ENCODE data around the gene CX3CL1.
"Not testable (repeated sequence)": the region's sequence is repeated elsewhere in the genome, so short reads cannot be mapped to it uniquely, and the experiment has no call there.

CX3CL1 gene

GRCh38 chr16:57374067-57374534 lies 1.8 kb downstream of the CX3CL1 start:
- in situ Hi-C loops (cut with MboI; ENCODE audit: low sequenced_read_pairs, unreplicated experiment) = no loop called here
- TF ChIP-seq, protein P1, sequence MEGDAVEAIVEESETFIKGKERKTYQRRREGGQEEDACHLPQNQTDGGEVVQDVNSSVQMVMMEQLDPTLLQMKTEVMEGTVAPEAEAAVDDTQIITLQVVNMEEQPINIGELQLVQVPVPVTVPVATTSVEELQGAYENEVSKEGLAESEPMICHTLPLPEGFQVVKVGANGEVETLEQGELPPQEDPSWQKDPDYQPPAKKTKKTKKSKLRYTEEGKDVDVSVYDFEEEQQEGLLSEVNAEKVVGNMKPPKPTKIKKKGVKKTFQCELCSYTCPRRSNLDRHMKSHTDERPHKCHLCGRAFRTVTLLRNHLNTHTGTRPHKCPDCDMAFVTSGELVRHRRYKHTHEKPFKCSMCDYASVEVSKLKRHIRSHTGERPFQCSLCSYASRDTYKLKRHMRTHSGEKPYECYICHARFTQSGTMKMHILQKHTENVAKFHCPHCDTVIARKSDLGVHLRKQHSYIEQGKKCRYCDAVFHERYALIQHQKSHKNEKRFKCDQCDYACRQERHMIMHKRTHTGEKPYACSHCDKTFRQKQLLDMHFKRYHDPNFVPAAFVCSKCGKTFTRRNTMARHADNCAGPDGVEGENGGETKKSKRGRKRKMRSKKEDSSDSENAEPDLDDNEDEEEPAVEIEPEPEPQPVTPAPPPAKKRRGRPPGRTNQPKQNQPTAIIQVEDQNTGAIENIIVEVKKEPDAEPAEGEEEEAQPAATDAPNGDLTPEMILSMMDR (IDR thresholded peaks at IDR 0.05; ENCODE audit: borderline replicate concordance, control extremely low read depth, extremely low read depth, insufficient read depth, missing control alignments) = no peak
- no peak for DNase-seq (ENCODE audit: low spot score)

GRCh38 chr16:57374925-57375465 lies 2.7 kb downstream of the CX3CL1 start:
- DNase-seq (ENCODE audit: low spot score); in situ Hi-C loops (cut with MboI; ENCODE audit: low sequenced_read_pairs, unreplicated experiment): not testable (repeated sequence)

- no peak for DNase-seq (ENCODE audit: low spot score)
- TF ChIP-seq, protein P1 (IDR thresholded peaks at IDR 0.05; ENCODE audit: borderline replicate concordance, control extremely low read depth, extremely low read depth, insufficient read depth, missing control alignments) = no peak
- in situ Hi-C loops (cut with MboI; ENCODE audit: low sequenced_read_pairs, unreplicated experiment) = no loop called here
Measured at GRCh38 chr16:57376313-57376818, 4.1 kb downstream of the CX3CL1 start.

- in situ Hi-C loops (cut with MboI; ENCODE audit: low sequenced_read_pairs, unreplicated experiment) = no loop called here
- TF ChIP-seq, protein P1 (IDR thresholded peaks at IDR 0.05; ENCODE audit: borderline replicate concordance, control extremely low read depth, extremely low read depth, insufficient read depth, missing control alignments) = no peak
- DNase-seq (ENCODE audit: low spot score) = peak; percentile 85
Measured at GRCh38 chr16:57377080-57377841, 5.0 kb downstream of the CX3CL1 start.

DNA sequence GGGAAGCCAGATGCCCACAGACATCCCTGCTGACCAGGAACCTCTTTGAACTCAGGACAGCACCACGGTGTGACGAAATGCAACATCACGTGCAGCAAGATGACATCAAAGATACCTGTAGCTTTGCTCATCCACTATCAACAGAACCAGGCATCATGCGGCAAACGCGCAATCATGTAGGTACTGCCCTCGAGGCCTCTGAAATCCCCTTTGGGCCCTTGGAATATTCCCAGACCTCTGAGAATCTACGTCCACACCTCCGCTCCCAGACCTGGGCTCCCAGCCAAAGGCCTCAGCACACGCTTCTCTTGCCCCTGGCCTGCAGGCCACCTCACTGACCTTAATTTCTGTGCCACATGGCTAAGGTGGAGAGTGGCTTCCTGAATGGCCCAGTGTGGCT lies 7.3 kb downstream of the CX3CL1 start:
- TF ChIP-seq, protein P1 (IDR thresholded peaks at IDR 0.05; ENCODE audit: borderline replicate concordance, control extremely low read depth, extremely low read depth, insufficient read depth, missing control alignments) = no peak
- in situ Hi-C loops (cut with MboI; ENCODE audit: low sequenced_read_pairs, unreplicated experiment) = no loop called here
- DNase-seq (ENCODE audit: low spot score) = no peak

- DNase-seq (ENCODE audit: low spot score) = no peak
- TF ChIP-seq, protein P1 (IDR thresholded peaks at IDR 0.05; ENCODE audit: borderline replicate concordance, control extremely low read depth, extremely low read depth, insufficient read depth, missing control alignments) = no peak
- in situ Hi-C loops (cut with MboI; ENCODE audit: low sequenced_read_pairs, unreplicated experiment) = no loop called here
Measured at GRCh38 chr16:57380671-57381462, 8.6 kb downstream of the CX3CL1 start.

Data from GM13976 (cell line).